ENCODE results near the gene ABCG4. TPM values are rescaled to one million over a fixed set of nuclear protein-coding genes. Genes with fewer than 3 reads are reported as not detected.

The ABCG4 gene
- total RNA-seq, 3 donors from 2014 or later, result 0.16 TPM; not detected in 2

DNA sequence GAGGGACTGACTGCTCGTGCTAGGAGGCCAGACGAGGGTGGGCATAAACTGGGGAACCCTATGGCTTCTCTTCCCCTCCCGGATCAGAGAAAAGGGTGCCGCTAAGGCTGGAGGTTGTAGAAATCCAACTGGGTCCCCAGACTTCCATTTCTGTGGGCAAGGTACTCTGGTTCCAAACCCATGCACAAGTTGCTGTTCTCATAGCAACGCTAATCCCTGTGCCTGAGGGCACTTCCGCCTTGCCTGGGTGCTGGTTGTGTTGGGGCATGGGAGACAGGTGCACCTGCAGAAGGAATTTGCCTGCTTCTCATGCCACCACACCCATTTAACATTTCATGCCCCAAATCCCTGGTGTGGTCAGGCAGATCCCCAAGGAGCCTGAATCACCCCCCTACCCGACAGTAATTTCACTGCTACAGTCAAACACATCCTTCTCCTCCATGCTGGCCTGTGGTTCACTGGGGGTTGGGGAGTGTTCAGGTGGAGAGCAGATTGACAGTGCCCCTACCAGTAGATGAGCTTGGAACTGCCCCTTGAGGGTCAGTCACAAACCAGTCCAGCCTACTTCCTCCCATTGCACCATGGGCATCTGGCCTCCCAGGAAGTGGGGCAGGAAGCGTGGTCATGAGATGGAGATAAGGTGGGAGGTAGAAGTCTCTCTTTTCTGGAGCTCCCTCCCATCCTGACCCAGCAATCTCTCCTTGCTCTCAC, 40.6 kb upstream of the ABCG4 start:
- DNase-seq (ENCODE audit: low spot score in 2 of 2), result peak; percentile 65 to 80
- no peaks in the 10 kb centered on the region for H3K27me3 ChIP-seq
- peak overlapping the region; percentile 61 to 97 (median 95) for H3K4me3 ChIP-seq
- H3K27ac ChIP-seq, result peak overlapping the region; percentile 82 to 86
- no peaks in the 10 kb centered on the region for H3K36me3 ChIP-seq
- intact Hi-C loops (cut with DNase I; ENCODE audit: low total_unique reads), result no loop called here
- no peaks in the 10 kb centered on the region for H3K9me3 ChIP-seq
- TF ChIP-seq POLR2A (IDR thresholded peaks at IDR 0.05) (no peak), POLR2AphosphoS5 (IDR thresholded peaks at IDR 0.05) (no peak), CTCF (IDR thresholded peaks at IDR 0.05) (no peak)
- peaks cover 2 to 4% of the 10 kb centered on the region in 2 donors for H3K4me1 ChIP-seq

DNA sequence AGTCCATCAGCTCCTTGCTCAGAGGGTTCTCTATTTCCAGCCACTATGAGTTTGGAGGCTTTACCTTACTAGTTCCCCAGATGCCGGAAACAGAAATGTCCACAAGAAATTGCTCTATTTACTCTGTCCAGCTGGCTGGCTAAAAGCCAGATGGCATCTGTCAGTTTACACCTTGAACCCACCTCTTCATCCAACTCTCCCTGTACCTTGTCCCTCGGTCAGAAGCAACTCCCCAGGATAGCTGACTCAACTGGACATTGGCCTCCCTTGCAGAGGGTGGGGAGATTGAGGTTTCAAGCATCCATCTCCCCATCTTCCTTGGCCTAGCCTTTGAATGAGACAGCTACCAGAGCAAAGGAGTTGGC, 40.0 kb upstream of the ABCG4 start:
- H3K27ac ChIP-seq, result peak overlapping the region in 1 of 2 donors; percentile 4
- no peaks in the 10 kb centered on the region for H3K27me3 ChIP-seq
- intact Hi-C loops (cut with DNase I; ENCODE audit: low total_unique reads), result no loop called here
- DNase-seq (ENCODE audit: low spot score in 2 of 2), result no peak
- no peaks in the 10 kb centered on the region for H3K9me3 ChIP-seq
- no peaks in the 10 kb centered on the region for H3K36me3 ChIP-seq
- H3K4me1 ChIP-seq, result peaks cover 0 to 4% of the 10 kb centered on the region in 2 donors
- TF ChIP-seq POLR2A (IDR thresholded peaks at IDR 0.05), result no peak
- no peak for TF ChIP-seq POLR2AphosphoS5 (IDR thresholded peaks at IDR 0.05)
- no peak for TF ChIP-seq CTCF (IDR thresholded peaks at IDR 0.05)
- H3K4me3 ChIP-seq, result peak overlapping the region in 2 of 3 donors; percentile 61 to 97

DNA sequence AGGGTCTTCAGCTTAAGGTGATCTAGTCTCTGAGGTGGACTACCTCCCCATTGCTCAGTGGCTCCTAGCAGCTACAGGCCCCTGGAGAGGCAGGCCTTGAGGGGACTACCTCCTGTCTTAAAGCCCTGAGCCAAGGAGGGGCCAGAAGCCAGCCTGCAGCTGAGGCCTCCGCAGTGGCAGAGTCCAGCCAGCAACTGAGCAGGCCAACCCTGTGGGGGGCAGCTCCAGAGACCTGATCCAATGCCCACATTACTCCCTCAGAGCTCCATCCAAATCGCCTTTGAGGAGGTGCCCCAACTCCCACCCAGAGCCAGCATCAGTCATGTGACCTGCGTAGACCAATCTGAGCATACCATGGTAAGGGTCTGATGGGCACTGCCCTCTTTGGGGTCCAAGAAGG, 39.0 kb upstream of the ABCG4 start:
- no peak overlapping the region for H3K4me3 ChIP-seq
- no peak for DNase-seq (ENCODE audit: low spot score in 2 of 2)
- no peak for TF ChIP-seq CTCF (IDR thresholded peaks at IDR 0.05)
- TF ChIP-seq POLR2A (IDR thresholded peaks at IDR 0.05), result no peak
- TF ChIP-seq POLR2AphosphoS5 (IDR thresholded peaks at IDR 0.05), result no peak
- intact Hi-C loops (cut with DNase I; ENCODE audit: low total_unique reads), result no loop called here
- no peaks in the 10 kb centered on the region for H3K27me3 ChIP-seq
- peaks cover 4% of the 10 kb centered on the region for H3K36me3 ChIP-seq
- peaks cover 0 to 4% of the 10 kb centered on the region in 2 donors for H3K4me1 ChIP-seq
- no peaks in the 10 kb centered on the region for H3K9me3 ChIP-seq
- no peak overlapping the region for H3K27ac ChIP-seq

GRCh38 chr11:119110439-119110838, 38.4 kb upstream of the ABCG4 start:
- intact Hi-C loops (cut with DNase I; ENCODE audit: low total_unique reads), result no loop called here
- no peak overlapping the region for H3K4me3 ChIP-seq
- H3K36me3 ChIP-seq, result peaks cover 4% of the 10 kb centered on the region
- H3K27me3 ChIP-seq, result no peaks in the 10 kb centered on the region
- DNase-seq (ENCODE audit: low spot score in 2 of 2), result no peak
- H3K9me3 ChIP-seq, result no peaks in the 10 kb centered on the region
- no peak overlapping the region for H3K27ac ChIP-seq
- H3K4me1 ChIP-seq, result peaks cover 0 to 4% of the 10 kb centered on the region in 2 donors
- no peak for TF ChIP-seq POLR2A (IDR thresholded peaks at IDR 0.05)
- TF ChIP-seq CTCF (IDR thresholded peaks at IDR 0.05), result no peak
- no peak for TF ChIP-seq POLR2AphosphoS5 (IDR thresholded peaks at IDR 0.05)

- Histone ChIP-seq H3K4me3 (no peak overlapping the region), H3K9me3 (no peaks in the 10 kb centered on the region), H3K4me1 (peaks cover 0 to 4% of the 10 kb centered on the region in 2 donors), H3K36me3 (peaks cover 4% of the 10 kb centered on the region), H3K27ac (no peak overlapping the region), H3K27me3 (no peaks in the 10 kb centered on the region)
- no peak for DNase-seq (ENCODE audit: low spot score in 2 of 2)
- intact Hi-C loops (cut with DNase I; ENCODE audit: low total_unique reads), result no loop called here
- TF ChIP-seq POLR2A (IDR thresholded peaks at IDR 0.05), result no peak
- no peak for TF ChIP-seq POLR2AphosphoS5 (IDR thresholded peaks at IDR 0.05)
- TF ChIP-seq CTCF (IDR thresholded peaks at IDR 0.05), result no peak
Measured at GRCh38 chr11:119111361-119111925, 37.4 kb upstream of the ABCG4 start.
